Astrocyte (in vitro differentiated cells and primary cell): Measurements from ENCODE around the gene ALLC.

Experiments
- CTCF ChIP-seq: IDR thresholded peaks from 2 replicates; pipeline ENCODE4 v1.5.1; 2011; ENCODE audit warnings: low read depth, mild to moderate bottlenecking, inconsistent platforms, low read length, moderate library complexity; ENCODE audit not compliant: insufficient read depth
- EZH2 ChIP-seq: IDR thresholded peaks from 2 replicates; pipeline ENCODE4 v1.6.1; 2012; ENCODE audit warnings: mild to moderate bottlenecking, low read length, inconsistent platforms; ENCODE audit not compliant: insufficient read depth

GRCh38 chr2:3736112-3736511 lies 78.1 kb downstream of the ALLC start:
- TF ChIP-seq CTCF (no peak), EZH2 (no peak)
